GM19193 (cell line): ENCODE measurements around the gene PARG.

Experiments
- POLR2A ChIP-seq: IDR thresholded peaks from 4 replicates; pipeline ENCODE4 v1.6.1; 2011; ENCODE audit not compliant: insufficient read depth, insufficient read length; ENCODE audit errors: extremely low read depth

Gene PARG

DNA sequence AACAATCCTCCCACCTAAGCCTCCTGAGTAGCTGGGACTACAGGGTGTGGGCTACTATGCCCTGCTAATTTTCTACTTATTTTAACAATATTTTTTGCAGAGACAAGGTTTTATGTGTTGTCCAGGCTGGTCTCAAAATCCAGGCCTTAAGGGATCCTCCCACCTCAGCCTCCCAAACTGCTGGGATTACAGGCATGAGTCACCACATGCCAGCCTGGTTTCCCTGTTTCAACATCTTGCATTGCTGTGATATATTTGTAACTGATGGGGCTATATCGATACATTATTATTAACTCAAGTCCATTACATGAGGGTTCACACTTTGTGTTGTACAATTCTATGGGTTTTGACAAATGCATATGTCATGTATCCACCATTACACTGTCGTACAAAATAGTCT lies 137.8 kb downstream of the PARG start:
- TF ChIP-seq POLR2A, result no peak

DNA sequence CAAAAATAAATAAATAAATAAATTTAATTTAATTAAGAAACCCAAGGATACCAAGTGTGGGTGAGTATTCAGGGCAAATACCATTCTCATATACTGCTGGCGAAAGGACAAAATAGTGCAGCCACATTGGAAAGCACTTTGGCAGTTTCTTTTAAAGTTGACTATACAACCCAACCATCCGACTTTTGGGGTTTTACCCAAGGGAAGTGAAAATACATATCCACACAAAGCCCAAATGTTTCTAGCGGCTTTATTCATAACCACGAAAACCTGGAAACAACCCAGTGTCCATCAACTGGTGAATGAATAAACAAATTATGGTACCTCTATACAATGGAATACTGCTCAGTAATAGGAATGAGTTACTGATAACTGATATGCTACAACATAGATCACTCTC lies 143.6 kb downstream of the PARG start:
- no peak for TF ChIP-seq POLR2A

DNA sequence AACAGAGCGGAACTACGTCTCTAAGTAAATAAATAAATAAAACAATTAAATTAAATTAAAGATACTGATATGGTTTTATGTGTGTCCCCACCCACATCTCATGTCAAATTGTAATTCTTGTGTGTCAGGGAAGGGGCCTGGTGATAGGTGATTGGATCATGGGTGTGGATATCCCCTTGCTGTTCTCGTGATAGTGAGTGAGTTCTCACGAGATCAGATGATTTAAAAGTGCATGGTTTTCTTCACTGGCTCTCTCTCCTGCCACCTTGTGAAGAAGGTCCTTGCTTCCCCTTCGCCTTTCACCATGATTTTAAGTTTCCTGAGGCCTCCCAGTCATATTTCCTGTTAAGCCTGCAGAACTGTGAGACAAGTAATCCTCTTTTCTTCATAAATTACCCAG lies 150.7 kb downstream of the PARG start:
- no peak for TF ChIP-seq POLR2A

DNA sequence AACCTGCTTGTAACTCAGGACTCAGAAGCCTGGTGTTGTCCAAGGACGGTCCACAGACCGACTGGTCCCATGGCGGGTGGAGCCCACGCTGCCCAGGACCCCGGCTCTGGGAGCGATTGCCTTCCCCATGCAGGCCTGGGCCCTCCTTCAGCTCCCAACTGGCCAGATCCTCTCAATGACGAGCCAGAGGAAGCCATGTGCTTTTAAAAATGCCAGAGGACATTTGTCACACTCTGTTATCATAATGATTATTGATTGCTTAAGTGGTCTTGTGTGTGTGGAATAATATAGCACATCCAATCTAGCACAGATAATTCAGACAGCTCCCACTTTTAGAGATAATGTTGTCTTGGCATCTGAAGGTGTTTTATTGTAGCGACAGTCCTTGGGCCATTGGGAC lies 157.1 kb downstream of the PARG start:
- no peak for TF ChIP-seq POLR2A

DNA sequence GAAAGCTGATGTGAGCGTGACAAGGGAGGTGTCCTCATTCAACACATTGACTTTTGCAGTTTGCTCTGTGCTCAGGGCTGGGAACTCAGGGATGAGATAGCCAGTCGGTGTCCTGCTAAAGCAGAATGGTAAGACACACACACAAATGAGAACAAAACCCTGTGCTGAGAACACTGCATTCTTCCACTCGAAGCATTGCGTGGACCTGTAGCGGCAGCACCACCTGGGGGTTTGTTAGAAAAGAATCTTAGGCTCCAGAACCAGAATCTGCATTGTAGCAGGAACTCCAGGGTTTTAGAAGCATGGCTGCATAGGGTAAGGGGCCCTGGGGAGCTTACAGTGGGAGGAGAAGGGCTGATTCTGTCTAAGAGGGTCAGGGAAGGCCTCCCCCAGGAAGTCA lies 158.2 kb downstream of the PARG start:
- no peak for TF ChIP-seq POLR2A

DNA sequence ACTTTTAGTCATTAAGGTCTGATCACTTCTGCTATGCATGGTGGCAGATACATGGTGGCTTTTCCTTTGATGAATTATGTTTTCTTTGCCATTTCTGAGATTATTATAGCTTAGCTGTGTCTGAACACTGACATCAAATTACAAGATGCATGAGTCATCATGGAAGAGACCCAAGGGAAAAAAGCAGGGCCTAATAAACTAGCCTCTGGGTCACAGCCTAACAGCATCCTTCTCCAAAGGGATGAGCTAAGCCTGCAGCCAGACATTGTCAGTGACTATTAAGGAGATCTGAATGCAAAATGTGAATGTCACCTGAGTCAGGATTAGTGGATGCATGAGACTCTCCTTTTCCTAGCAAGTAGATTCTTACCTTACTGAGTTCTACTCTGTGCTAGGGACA lies 160.6 kb downstream of the PARG start:
- TF ChIP-seq POLR2A, result no peak

DNA sequence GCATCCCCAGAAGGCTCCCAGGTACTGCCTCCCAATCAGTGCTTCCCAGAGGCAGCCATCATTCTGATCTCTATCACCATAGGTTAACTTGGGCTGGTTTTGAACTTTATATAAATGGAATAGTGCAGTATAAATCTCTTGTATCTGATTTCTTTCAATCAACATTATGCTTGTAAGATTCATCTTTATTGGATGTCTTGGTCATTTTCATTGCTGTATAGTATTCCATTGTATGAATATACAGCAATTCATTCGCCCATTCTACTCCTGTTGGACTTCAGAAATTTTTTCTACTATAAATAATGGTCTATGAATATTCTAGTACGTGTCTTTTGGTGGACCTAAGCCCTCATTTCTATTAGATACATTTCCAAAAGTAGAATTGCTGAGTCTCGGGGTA lies 163.6 kb downstream of the PARG start:
- TF ChIP-seq POLR2A, result no peak

DNA sequence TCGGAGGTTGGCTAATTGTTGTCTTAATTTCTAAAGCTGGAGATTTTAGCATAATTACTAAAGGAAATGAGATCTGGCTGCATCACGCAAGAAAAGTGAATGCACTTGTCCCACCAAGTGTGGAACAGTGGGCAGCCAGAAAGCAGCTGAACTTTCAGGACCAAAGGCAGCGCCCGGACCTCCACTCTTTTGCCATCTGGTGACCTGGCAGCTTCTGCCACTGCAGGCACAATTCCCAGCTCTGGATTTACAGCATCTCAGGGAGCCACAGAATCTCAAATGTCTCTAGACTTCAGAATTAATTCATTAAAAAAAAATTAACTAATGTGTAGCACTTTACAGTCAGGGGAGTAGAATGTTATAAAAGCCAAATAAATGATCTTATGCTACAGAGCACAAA lies 165.0 kb downstream of the PARG start:
- TF ChIP-seq POLR2A, result no peak

DNA sequence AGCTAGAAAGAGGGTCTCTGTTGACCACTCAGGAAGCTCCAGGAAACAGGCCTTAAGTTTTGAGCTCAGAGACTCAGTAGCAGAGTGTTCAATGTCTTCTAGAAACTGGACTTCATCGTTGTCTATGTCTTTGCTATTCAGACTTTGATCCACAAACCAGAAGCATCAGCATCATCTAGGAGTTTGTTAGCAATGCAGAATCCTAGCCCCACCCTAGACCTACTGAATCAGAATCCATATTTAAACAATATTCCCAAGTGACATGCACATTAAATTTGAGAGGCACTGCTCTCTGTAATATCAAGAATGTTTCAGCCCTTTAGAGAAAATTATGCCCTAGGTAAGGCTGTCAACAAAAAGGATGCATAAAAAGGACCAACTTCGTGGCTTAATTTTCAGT lies 166.8 kb downstream of the PARG start:
- TF ChIP-seq POLR2A, result no peak

DNA sequence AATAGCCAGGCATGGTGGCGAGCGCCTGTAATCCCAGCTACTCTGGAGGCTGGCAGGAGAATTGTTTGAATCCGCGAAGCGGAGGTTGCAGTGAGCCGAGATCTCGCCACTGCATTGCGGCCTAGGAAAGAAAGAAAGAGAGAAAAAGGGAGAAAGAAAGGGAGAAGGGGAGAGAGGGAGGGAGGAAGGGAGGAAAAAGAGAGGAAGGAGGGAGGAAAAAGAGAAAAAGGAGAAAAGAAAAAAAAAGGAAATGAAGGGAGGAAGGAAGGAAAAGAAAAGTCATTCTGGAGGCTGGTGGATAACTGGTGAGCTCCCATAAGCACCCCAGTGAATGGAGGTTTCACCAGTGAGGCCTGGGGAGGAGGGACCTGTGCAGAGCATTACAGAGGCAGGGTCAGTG lies 172.1 kb downstream of the PARG start:
- no peak for TF ChIP-seq POLR2A

DNA sequence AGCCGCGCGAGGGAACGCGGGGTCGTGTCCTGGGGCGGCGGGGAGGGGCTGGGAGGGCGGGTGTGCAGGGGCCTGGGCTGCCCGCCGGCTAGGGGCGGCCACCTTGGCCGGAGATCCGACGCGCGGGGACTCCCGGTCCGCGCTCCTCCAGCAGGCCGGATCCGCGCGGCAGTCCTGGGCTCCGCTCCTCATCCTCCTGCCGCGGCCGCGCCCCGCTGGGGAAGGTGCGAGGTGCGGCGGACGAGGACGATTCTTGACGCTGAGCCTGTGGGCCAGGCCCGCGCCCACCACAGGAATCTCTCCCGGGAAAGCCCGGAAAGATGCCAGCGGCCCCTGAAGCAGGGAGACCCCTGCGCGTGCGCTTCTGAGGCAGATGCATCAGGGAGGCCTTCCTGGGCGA lies 173.1 kb downstream of the PARG start:
- no peak for TF ChIP-seq POLR2A

DNA sequence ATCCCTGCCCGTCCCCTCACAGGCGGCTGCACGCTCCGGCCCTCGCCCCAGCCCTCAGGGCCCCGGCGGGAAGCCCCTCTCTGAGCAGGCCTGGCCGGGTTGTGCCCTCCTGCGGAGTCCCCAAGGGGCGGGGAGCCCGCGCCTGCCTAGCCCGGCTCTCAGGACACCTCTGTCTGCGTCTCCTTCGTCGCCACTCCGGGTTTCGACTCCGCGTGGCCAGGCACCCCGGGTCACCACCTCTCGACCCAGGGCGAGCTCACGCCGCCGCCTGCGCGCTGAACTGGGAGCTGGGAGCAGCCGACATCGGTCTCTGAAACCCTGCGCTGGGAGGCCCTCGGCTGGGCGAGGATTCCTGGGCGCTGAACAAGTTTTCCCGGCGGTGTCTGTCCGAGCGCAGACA lies 173.5 kb downstream of the PARG start:
- TF ChIP-seq POLR2A, result no peak
